ENCODE data around the gene GALNT2.

GALNT2 gene

DNA sequence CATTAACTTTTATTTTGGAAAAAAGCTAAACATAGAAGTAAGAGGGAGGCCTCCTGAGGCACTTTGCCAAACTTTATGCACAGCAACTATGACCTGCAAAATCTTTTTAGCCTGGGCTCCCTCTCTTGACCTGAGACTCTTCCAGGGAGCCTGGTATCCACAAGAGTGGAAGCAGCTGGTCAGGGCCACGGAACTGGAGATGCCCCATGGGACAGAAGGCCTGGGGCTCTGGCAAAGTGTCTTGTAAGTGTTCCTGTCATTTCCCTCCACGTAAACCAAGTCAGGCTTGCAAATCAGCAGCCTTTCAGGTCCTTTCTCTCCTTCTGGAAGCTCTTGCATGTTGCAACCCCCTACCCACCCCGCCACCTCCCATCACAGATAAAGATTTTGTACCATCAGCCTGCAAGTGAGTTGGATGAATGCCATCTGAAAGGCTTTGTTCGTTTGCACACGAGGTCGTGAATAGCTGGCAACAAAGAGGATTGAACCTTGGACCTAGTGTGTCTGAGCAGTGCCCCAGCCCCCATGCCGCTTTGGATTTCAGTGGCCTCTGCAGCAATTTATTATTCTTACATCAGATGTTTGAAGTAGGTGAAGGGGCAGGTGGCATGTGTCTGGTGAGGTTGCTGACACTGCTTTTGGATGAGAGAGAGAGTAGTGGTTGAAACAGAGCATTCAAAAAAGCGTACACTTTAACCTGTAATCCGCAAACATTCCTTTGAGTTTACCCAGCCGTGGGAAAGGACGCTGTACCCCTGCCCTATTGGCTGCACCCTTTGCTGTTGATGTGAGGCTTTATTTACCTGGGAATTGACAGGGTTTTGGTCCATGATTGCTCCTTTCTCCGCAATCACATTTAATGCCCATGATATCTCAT lies 91.6 kb downstream of the GALNT2 start:
- no peak for DNase-seq (ENCODE audit: low read depth in 1 of 2, low spot score in 1 of 2)

DNA sequence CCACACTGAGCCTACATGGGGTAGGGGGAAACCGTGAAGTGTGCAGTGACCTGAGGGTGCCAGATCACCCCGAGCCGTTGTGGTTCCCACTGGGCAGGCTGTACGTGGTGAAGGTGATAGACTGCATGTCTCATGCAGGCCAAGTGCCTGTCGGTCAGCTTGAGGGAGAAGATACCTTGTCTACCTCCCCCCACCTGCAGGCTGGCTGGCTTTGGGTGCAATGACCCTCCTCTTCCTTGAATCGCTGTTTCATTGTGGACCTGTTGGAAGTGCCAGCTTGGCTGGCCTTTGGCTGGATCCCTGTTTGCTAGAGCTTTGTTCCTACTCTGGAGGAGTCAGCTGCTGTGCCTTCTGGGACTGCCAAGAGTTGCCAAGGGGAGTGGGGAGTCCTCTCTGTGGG lies 92.5 kb downstream of the GALNT2 start:
- DNase-seq (ENCODE audit: low read depth in 1 of 2, low spot score in 1 of 2) = no peak

DNA sequence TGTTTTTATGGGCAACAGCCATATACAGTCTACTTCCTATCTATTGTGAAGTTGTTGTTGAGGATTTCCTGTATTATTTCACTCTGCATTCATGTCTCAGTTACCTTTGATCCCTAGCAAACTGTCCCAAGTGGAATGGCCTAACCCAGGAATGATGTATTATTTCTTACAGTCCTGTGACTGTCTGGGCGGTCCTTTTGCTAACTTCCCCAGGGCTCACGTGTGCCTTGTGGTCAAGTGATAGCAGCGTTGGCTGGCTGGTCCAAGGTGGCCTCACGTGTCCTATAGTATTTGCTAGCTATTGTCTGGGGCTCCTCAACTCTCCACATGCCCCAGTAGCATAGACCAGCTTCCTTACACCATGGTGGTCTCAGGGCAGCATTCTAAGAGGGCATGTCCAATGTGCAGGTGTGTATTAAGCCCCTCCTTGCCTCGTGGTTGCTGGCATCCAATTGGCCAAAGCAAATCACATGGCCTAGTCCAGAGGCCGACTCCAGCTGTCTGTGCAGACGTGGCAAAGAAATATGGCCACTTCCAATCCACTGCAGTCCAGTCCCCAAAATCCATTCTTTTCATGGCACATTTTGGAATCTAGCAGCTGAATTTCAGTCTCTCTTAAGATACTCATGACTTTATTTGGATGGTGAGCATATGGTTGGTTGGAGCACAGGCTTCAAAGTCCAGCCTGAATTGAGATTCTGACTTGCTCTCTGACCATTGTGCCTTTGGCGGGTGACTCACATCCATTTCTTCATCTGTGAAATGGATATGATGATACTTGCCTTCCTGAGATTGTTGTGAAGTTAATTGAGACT lies 94.1 kb downstream of the GALNT2 start:
- no peak for DNase-seq (ENCODE audit: low read depth in 1 of 2, low spot score in 1 of 2)

DNA sequence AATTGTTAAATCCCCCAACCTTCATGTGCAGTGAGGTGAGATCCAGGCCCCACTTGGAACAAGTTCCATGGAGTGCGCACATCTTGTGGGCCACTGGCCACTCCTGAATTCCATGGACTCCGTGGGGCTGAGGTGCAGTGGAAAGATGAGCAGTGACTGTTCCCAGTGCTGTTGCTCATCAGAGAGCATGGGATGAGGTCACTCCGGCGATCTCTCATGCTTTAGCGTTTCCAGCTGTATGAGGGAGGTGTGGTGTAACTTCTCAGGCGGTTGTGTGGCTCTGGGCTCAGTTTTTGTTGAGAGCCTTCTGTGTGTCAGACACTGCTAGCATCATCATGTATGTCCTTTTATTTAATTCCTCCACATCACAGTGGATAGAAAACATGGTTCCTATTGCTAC lies 96.2 kb downstream of the GALNT2 start:
- DNase-seq (ENCODE audit: low read depth in 1 of 2, low spot score in 1 of 2) = no peak

DNA sequence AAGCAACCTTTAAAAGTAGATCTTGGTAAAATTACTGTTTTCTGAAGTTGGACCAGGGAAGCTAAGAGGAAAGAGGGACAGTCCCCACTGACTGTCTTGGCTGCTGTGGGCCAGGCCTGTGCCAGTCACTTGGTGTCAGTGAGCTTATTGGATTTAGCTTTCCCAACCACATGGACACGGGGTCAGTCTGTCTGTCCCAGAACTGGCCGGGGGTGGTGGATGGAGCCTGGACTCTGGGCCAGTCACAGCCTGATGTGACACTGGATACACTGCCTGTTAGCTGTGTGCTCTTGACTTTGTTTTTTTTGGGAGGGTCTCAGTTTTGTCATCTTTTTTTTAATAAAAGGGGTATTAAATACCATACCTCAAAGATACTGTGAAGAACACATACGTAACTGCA lies 96.7 kb downstream of the GALNT2 start:
- no peak for DNase-seq (ENCODE audit: low read depth in 1 of 2, low spot score in 1 of 2)

DNA sequence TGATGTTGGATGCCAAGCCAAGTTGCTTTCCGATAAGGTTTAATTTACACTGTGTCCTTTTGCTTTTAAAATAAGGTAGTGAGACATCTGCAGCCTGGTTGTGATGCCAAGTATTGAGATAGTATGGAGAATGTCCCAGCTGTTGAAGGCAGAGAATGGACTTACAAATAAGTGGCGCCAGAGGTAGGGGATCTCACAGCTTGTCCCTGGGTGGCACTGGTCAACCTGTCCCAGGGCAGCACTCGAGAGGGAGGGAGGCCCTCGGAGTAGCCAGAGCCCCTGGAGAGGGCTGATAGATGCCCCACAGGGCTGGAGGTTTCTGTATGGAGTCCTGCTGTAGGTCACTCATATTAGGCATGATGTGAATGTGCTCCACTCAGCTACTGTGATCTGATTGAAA lies 98.5 kb downstream of the GALNT2 start:
- no peak for DNase-seq (ENCODE audit: low read depth in 1 of 2, low spot score in 1 of 2)

DNA sequence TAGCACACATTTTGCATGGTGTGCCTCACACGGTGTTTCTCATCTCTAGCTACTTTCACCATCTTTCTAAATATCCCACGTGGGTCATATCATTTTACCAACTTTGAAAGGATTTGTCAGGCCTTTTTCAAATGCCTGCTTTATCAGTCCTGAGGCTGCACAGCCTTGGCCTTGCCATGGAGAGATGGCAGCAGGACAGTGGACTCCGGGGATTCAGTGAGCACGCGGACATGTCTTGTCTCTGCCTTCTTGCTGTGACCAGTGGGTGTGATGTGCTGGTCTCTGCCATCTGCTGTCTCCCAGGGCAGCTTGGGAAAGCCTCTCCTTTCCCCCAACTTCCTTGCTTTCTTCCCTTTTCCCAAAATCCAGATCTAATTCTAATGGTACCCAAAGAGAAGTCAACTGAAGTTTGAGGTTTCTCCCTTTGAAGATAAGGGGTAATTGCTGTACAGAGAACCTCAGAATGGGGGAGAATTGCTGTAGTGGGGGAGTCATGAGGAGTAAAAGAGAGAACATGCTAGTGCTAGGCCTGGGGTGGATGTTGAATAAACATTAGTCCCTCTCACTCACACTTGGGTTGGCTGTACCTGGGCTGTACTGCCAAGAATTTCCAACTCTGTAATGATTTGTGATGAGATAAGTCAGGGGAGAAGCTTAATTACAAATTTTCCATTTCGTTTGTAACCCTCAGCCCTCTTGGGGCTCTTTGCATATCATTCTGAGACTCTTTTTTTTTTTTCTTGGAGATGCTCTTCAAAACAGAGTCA lies 99.5 kb downstream of the GALNT2 start:
- DNase-seq (ENCODE audit: low read depth in 1 of 2, low spot score in 1 of 2) = no peak

DNA sequence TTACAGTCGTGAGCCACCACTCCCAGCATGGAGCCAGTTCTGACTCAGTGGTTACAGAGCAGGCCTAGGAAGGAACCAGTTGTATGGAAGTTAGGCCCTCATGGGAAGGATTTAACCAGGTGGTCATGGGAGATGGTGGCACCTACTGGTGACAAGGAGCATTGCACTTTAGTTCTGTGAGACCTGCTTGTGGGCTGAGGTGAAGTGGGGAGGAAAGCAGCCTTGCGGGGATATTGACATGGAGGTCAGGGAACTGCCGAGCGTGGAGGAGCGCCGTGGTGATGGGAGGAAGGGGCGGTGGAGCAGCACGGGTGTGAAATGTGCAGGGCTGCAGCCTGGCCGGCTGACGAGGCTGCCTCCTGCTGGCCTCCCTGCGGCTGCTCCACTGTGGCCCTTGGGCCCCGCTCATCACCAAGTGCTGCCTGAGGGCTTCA lies 100.4 kb downstream of the GALNT2 start:
- DNase-seq (ENCODE audit: low read depth in 1 of 2, low spot score in 1 of 2) = no peak

DNA sequence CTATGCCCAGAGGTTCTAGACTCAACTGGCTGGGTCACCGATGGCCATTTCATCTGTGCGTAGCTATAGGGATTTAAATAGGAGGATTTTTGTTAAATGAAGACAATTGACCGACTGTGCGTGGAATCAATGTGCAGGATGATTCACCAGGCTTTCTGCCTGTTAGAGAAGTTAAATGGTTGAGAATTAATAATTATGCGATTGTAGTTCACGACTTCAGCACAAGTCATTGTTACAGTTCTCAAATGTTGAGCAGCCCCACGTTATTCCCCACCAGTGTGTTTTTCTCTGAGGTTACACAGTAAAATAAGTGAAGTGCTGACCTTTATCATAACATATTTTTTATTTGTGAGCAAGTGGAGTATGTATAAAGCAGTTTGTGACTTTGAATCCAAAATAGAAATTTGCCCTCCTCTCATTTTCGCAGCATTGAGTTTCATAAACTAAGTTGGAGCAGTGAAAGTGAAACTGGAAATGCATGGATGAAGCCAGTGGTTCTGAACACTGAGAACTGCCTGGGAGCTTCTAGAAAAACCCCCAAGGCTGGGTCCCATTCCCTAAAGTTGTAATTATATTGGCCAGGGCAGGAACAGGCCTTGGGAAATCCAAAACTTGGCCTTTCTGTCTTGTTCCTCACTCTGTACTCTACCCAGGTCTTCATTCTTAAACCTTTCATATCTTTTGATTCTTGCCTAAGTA lies 102.6 kb downstream of the GALNT2 start:
- DNase-seq (ENCODE audit: low read depth in 1 of 2, low spot score in 1 of 2) = no peak

DNA sequence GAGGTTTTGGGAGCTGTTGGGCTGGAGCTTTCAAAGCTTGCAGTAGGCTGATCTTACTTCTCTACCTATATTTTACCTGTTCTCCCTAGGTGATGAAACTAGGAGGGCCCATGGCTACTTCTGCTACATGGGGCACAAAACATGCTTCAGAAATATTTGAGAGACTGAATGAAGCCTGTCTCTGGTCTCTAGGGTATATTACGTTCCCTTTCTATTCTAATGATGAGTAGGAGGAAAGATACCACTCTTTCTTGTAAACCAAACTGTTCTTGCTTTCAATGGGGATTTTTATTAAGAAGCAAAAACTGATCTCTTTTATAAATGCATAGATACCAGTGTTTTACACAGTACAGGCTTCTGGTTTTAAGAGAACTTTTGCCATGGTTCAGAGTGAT lies 103.1 kb downstream of the GALNT2 start:
- no peak for DNase-seq (ENCODE audit: low read depth in 1 of 2, low spot score in 1 of 2)

DNA sequence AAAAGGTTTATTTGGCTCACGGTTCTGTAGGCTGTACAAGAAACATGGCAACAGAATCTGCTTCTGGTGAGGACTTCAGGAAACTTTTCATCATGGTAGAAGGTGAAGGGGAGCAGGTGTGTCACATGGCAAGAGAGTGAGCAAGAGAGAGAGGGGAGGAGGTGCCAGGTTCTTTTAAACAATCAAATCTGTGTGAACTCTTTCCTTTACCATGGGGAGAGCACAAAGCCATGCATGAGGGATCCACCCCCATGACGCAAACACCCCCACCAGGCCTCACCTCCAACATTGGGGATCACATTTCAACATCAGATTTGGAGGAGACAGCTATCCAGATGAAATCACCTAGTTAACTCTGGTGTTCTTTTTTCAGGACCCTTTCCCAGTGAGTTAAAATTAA lies 103.6 kb downstream of the GALNT2 start:
- DNase-seq (ENCODE audit: low read depth in 1 of 2, low spot score in 1 of 2) = no peak

DNA sequence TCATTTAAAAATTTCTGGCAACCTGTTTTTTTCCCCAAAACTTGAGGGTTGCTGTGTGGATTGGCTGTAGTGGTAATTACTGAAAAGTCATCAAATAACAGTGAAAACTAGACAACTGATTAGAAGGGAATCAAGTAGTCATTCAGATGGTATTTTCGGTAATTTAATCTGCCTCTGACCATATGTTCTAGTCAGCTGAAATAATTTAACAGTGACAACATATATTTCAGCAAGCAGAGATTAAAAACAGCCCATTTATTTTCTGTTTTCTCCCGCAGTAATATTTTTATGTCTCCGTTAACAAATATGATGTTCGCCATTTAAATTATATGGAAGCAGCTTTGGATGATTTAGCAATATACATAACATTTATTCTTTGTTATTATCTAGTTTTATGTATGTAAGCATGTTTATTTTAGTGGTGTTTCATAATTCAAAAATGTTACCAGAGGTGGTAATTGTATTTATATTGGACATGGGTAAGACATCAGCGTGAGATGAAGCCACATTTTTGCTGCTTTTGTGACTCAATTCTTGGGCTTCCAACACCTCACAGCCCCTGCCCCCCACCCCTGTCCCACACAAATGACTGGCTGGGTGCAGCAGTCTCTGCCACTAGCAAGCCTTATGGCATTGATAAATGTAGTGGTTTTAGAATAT lies 104.4 kb downstream of the GALNT2 start:
- DNase-seq (ENCODE audit: low read depth in 1 of 2, low spot score in 1 of 2) = no peak

DNA sequence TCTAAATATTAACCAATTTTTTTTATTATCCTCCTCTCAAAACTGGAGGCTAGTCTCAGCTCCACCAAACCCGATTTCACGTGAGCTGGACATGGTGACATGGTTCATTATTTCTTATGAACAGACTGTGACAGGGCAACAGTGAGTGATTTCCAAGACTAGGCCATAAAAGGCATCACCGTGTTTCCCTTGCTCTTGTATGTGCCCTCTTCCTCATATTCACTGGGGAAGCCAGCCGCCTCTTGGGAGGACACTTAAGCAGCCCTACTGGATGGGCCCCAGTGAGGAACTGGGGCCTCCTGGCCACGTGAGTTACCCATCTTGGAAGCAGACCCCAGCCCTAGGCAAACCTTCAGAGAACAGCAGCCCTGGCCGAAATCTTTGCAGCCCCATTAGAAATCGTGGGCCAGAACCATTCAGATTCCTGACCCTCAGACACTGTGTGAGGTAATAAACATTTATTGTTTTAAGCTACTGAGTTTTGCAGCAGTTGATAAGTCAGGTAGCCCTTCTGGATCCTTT lies 105.0 kb downstream of the GALNT2 start:
- DNase-seq (ENCODE audit: low read depth in 1 of 2, low spot score in 1 of 2) = no peak

DNA sequence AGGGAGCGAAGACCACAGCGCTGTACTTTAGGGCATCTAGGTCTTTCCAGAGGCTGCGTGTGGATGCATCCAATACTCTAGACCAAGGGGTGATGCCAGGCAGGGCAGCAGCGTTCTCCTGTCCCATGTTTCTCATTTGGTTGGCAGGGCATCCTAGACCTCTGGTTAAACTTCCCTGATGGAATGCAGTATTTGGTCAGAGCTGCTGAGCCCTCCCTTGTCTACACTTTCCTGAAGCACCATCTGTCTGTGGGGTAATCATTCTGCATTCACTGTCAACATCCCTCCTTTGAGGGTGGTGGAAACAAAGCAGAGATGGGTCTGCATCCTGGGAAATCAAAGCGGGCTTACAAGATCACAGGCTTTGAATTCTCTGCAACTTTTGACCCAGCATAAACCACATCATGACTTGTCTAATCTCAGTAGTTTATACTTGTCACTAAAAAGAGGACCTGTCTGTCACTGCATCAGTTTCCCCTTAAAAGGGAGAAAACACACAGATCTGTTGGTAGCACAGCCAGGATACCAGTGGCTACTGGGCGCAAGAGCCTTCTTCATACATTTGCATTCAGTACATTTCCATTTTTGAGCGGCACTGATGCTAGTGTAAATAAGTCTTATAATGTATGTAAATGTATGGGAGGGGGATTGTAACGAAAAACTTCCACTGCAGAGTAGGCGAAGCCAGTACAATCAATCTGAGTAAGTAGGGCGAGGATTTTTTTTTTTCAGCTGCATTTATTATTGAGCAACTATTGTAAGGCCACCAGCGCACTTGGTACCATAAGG lies 106.3 kb downstream of the GALNT2 start:
- DNase-seq (ENCODE audit: low read depth in 1 of 2, low spot score in 1 of 2) = no peak

DNA sequence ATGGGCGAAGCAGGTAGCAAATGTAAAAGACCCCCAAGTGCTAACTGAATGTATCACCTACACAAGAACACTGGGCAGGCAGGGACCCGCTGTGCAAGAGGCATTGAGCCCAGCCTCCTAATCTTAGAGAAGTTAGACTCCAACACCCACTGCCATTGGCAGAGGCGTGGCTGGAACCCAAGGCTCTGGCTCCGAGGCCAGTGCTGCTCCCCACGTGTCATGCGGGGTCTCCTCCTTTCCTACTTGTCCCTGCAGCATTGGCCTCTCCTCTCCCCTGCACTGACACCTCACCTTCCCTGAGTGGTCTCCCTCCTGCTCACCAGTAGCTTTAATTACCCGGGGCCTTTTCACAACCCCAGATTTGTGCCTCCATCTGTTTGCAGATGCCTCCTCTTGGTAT lies 107.0 kb downstream of the GALNT2 start:
- DNase-seq (ENCODE audit: low read depth in 1 of 2, low spot score in 1 of 2) = no peak

DNA sequence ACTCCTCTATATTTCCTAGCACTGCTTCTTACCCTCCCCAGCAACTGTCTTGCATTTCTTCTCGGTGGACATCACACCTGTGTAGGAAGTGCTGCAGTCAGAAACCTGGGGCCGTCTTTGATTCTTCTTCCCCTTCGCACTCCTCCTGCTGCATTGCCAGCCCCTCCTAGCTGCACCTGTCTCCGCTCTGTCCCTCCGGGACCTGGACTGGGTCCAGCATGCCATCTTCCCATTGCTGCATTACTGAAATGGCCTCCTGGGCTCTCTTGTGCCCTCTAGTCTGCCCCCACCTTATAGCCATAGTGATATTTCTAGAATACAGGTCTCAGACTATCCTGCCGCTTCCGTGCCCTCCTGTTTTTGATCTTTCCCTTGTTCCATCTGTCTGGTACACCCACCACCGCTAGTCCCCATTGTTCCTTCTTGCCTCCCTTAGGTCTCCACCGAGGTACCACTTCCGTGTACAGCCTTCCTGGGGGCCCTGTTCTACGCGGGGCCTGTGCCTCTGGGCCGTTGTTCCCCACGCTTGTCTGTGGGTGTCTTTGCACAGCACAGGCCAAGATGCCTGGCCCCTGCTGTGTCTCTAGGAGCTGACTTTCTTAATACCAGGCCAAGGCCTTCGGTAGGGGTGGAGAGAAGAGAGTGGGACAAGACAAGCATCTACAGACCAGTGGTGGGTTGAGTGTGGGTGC lies 107.6 kb downstream of the GALNT2 start:
- DNase-seq (ENCODE audit: low read depth in 1 of 2, low spot score in 1 of 2) = no peak

DNA sequence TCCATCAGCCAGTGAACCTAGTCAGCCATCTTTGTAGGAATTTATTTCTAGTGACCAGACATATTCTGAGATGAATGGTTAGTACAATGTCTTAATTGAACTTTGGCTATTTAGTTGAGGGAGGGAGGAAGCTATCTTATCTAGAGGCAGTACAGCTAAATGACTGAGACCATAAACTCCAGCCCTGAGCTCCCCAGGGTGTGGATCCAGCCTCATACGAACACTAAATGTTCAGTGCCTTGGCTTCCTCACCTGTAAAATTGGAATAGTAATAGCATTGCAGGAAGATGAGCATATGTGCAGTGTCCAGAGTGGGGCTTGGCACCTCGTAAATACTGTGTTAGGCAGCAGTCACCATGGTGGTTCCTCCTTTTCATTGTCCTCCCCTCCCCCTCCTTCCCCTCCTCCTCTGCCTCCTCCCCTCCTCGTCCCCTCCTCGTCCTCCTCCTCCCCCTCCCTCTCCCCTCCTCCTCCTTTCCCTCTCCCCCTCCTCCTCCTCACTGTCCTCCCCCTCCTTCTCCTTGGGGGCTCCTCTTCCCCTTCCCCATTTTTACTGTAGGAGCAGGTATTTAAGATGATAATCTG lies 108.2 kb downstream of the GALNT2 start:
- DNase-seq (ENCODE audit: low read depth in 1 of 2, low spot score in 1 of 2) = no peak

DNA sequence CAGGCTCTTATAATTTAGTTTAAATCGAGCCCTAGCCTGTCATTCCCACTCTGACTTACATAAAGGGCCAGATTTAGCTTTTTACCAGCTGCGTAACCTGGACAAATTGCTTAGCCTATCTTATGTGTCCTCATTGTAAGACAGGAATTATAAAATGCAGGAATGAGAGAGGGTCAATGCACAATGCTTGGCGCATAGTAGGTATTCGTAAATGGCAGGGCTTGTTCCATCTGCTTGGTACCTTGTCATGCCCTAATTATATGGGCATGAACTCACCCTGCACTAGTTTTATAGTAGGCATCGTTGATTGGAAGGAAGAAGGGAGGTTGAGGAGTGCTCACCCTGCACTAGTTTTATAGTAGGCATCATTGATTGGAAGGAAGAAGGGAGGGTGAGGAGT lies 108.8 kb downstream of the GALNT2 start:
- DNase-seq (ENCODE audit: low read depth in 1 of 2, low spot score in 1 of 2) = no peak

DNA sequence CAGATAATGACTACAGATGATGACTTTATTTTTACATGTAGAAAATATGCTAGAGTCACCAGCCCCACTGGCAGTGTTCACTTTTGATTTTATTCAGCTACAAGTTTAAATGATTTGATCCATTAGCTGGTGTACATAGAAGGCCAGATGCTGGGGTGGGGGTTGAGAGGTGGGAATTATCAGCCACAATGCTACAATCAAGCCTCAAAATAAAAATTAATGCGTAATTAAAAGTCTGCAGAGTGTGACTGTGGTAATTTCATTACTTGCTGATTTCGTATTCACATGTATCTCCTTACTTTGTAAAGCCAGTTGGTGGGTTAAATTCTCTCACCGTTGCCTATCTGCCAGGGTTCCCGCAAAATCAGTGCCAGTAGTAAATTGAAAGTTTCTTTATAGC lies 109.3 kb downstream of the GALNT2 start:
- DNase-seq (ENCODE audit: low read depth in 1 of 2, low spot score in 1 of 2) = no peak

All from stimulated activated CD4-positive, alpha-beta T cell treated with anti-CD3 and anti-CD28 coated beads, Interleukin-15, amount 100 ng/mL, for 1 hour (primary cell).